Spleen (tissue), 7 donors: ENCODE data around the gene CMKLR1.

Experiments
- CTCF ChIP-seq, 11 experiments: fragments of 200-600 bp in 7 of 11; fragments of 450-650 bp in 4 of 11; sonication (generic) in 4 of 11; IDR thresholded peaks in 8 of 11; conservative IDR thresholded peaks in 3 of 11; 1 replicate in 7 of 11; 2 replicates in 4 of 11; pipeline versions ENCODE4 v1.4.0 to v1.8.0; 2016 to 2021; ENCODE audit warnings: antibody characterized with exemption in 11 of 11, inconsistent platforms in 4 of 11, mild to moderate bottlenecking in 1 of 11
- POLR2AphosphoS5 ChIP-seq, 3 donors: sonication (generic); formaldehyde crosslinking; IDR thresholded peaks; one replicate each; pipeline ENCODE4 v1.5.1; 2017; ENCODE audit warnings: antibody characterized with exemption in 3 of 3
- donor health status: DM: no; HTN: no; CAD: no; lungs with moderate emphysema.
- donor health status: DM: no; HTN: no; CAD: no.
- donor health status: DM: no; HTN: no; CAD: no.

- TF ChIP-seq CTCF (IDR thresholded peaks at IDR 0.05 in 8 of 11, conservative IDR thresholded peaks at IDR 0.05 in 3 of 11) (no peak), POLR2AphosphoS5 (IDR thresholded peaks at IDR 0.05) (no peak)
Observed at GRCh38 chr12:108296945-108297344, 42.2 kb downstream of the CMKLR1 start.
